Progenitor cell of endocrine pancreas (in vitro differentiated cells): ENCODE data around the gene MMAB. TPM values are rescaled to one million over a fixed set of nuclear protein-coding genes. Genes with fewer than 3 reads are reported as not detected.

Source experiments
- DNase-seq: peaks from one replicate; pipeline ENCODE4 v3.0.0; 2021; ENCODE audit warnings: low spot score; ENCODE audit not compliant: unreplicated experiment
- H3K27ac Mint-ChIP-seq: 2 replicates; pipeline ENCODE4 v1.8.0; 2021; ENCODE audit warnings: mild to moderate bottlenecking, moderate library complexity, mixed read lengths
- H3K27me3 Mint-ChIP-seq: 2 replicates; pipeline ENCODE4 v1.8.0; 2021; ENCODE audit warnings: mixed read lengths
- H3K36me3 Mint-ChIP-seq: 2 replicates; pipeline ENCODE4 v1.8.0; 2022; ENCODE audit warnings: mixed read lengths; ENCODE audit not compliant: insufficient read depth
- H3K4me1 Mint-ChIP-seq: 2 replicates; pipeline ENCODE4 v1.8.0; 2021; ENCODE audit warnings: low read depth, mixed read lengths
- H3K4me3 Mint-ChIP-seq: 2 replicates; pipeline ENCODE4 v1.8.0; 2021; ENCODE audit warnings: low read depth, mild to moderate bottlenecking, moderate library complexity, mixed read lengths
- H3K9me3 Mint-ChIP-seq: 2 replicates; pipeline ENCODE4 v1.8.0; 2021; ENCODE audit warnings: low read depth, mixed read lengths
- CTCF ChIP-seq: fragments of 200-600 bp; sonication (generic); IDR thresholded peaks from one replicate; pipeline ENCODE4 v1.5.0; 2021; ENCODE audit warnings: antibody characterized with exemption, mild to moderate bottlenecking; ENCODE audit not compliant: unreplicated experiment
- total RNA-seq: library from RNA; stranded (reverse); gene quantifications from 2 replicates; pipeline ENCODE4 v1.2.1, GENCODE V29; 2021

MMAB gene
- total RNA-seq, 1 donor from 2014 or later = 35.3 TPM

- Mint-ChIP-seq H3K36me3 (no peaks in the 10 kb centered on the region), H3K9me3 (no peaks in the 10 kb centered on the region), H3K4me1 (peaks cover 5% of the 10 kb centered on the region), H3K4me3 (no peak overlapping the region), H3K27me3 (peaks cover 16% of the 10 kb centered on the region), H3K27ac (no peak overlapping the region)
- TF ChIP-seq CTCF = no peak
- DNase-seq = no peak
Observed at GRCh38 chr12:109554761-109555160, 18.5 kb downstream of the MMAB start.

GRCh38 chr12:109553906-109554500 lies 19.3 kb downstream of the MMAB start:
- Mint-ChIP-seq H3K4me3 (no peak overlapping the region), H3K9me3 (no peaks in the 10 kb centered on the region), H3K27me3 (peaks cover 19% of the 10 kb centered on the region), H3K27ac (no peak overlapping the region), H3K4me1 (peaks cover 7% of the 10 kb centered on the region), H3K36me3 (no peaks in the 10 kb centered on the region)
- DNase-seq = no peak
- TF ChIP-seq CTCF = no peak

GRCh38 chr12:109553483-109553882 lies 19.8 kb downstream of the MMAB start:
- Mint-ChIP-seq H3K4me3 (no peak overlapping the region), H3K27ac (no peak overlapping the region), H3K27me3 (peaks cover 25% of the 10 kb centered on the region), H3K9me3 (no peaks in the 10 kb centered on the region), H3K36me3 (no peaks in the 10 kb centered on the region), H3K4me1 (peaks cover 7% of the 10 kb centered on the region)
- no peak for DNase-seq
- TF ChIP-seq CTCF = no peak

- H3K9me3 Mint-ChIP-seq = no peaks in the 10 kb centered on the region
- peaks cover 30% of the 10 kb centered on the region for H3K27me3 Mint-ChIP-seq
- no peak overlapping the region for H3K27ac Mint-ChIP-seq
- H3K4me3 Mint-ChIP-seq = no peak overlapping the region
- no peaks in the 10 kb centered on the region for H3K36me3 Mint-ChIP-seq
- DNase-seq = no peak
- peaks cover 7% of the 10 kb centered on the region for H3K4me1 Mint-ChIP-seq
- no peak for TF ChIP-seq CTCF
Observed at GRCh38 chr12:109552971-109553370, 20.3 kb downstream of the MMAB start.

- Mint-ChIP-seq H3K36me3 (no peaks in the 10 kb centered on the region), H3K4me1 (peaks cover 7% of the 10 kb centered on the region), H3K9me3 (no peaks in the 10 kb centered on the region), H3K27me3 (peaks cover 43% of the 10 kb centered on the region), H3K27ac (no peak overlapping the region), H3K4me3 (no peak overlapping the region)
- no peak for TF ChIP-seq CTCF
- no peak for DNase-seq
Observed at GRCh38 chr12:109551108-109551507, 22.2 kb downstream of the MMAB start.
